Heart right ventricle (tissue), 16 donors: ENCODE results near the gene SHROOM2. TPM values are rescaled to one million over a fixed set of nuclear protein-coding genes. Genes with fewer than 3 reads are reported as not detected.

ENCODE experiments used
- ATAC-seq, 8 donors: fragments of 200-7000 bp; cut with Tn5 transposase; one replicate each; pipeline ENCODE4 v1.9.1; 2020; ENCODE audit warnings: mild to moderate bottlenecking in 8 of 8, moderate library complexity in 8 of 8, moderate number of reproducible peaks in 1 of 8
- DNase-seq, 2 donors: peaks; one replicate each; pipeline ENCODE4 v3.0.0-alpha.2; 2020
- H3K27ac ChIP-seq, 10 donors: fragments of 200-600 bp; sonication (generic) in 2 of 10; one replicate each; pipeline versions ENCODE4 v1.5.0 to v1.8.0; 2020 to 2022; ENCODE audit warnings: mild to moderate bottlenecking in 3 of 10
- H3K27me3 ChIP-seq, 7 donors: fragments of 200-600 bp; one replicate each; pipeline ENCODE4 v1.8.0; 2021 to 2022; ENCODE audit warnings: mild to moderate bottlenecking in 2 of 7
- H3K36me3 ChIP-seq, 9 donors: fragments of 200-600 bp; sonication (generic) in 1 of 9; one replicate each; pipeline versions ENCODE4 v1.5.0 to v1.8.0; 2020 to 2022; ENCODE audit warnings: mild to moderate bottlenecking in 2 of 9
- H3K4me1 ChIP-seq, 9 donors: fragments of 200-600 bp; sonication (generic) in 1 of 9; one replicate each; pipeline versions ENCODE4 v1.5.0 to v1.8.0; 2020 to 2022; ENCODE audit warnings: mild to moderate bottlenecking in 4 of 9
- H3K4me3 ChIP-seq, 10 donors: fragments of 200-600 bp; sonication (generic) in 2 of 10; one replicate each; pipeline versions ENCODE4 v1.5.0 to v1.8.0; 2020 to 2022; ENCODE audit warnings: mild to moderate bottlenecking in 7 of 10, moderate library complexity in 2 of 10
- H3K9me3 ChIP-seq, 11 donors: fragments of 200-600 bp in 10 of 11; sonication (generic) in 2 of 11; one replicate each; pipeline versions ENCODE4 v1.5.0 to v1.8.0; 2013 to 2022; ENCODE audit warnings: mild to moderate bottlenecking in 2 of 11, control low read depth in 1 of 11, moderate library complexity in 1 of 11
- CTCF ChIP-seq, 9 donors: fragments of 200-600 bp; sonication (generic) in 2 of 9; IDR thresholded peaks; one replicate each; pipeline versions ENCODE4 v1.5.0 to v1.8.0; 2021 to 2022; ENCODE audit warnings: antibody characterized with exemption in 9 of 9, mild to moderate bottlenecking in 5 of 9, moderate library complexity in 1 of 9
- WGBS, 2 donors: extraction: QIAGEN DNeasy Blood & Tissue Kit; methylation state at CpG; one replicate each; pipeline ENCODE4 v1.1.7; 2013; ENCODE audit warnings: inconsistent platforms in 1 of 2; 5-methylcytosine and 5-hydroxymethylcytosine counted together
- intact Hi-C, 10 donors: fragments of 100-400 bp; cut with DNase I; formaldehyde crosslinking; loops; one replicate each; pipeline versions ENCODE4 v1.11.1 to v1.14.2; 2022
- polyA plus RNA-seq, 2 donors: library from polyadenylated mRNA; stranded (reverse); fragments of 200-250 nt; gene quantifications; one replicate each; pipeline ENCODE4 v1.2.3, GENCODE V29; 2013
- total RNA-seq, 10 donors: library from RNA; stranded (reverse); fragmentation: NEBNext Ultra II Directional in 3 of 10; extraction: Animal tissue kit (Norgen Biotek cat#: 25700) in 3 of 10; gene quantifications; one replicate each; pipeline versions ENCODE4 v1.2.1 to v1.2.4, GENCODE V29; 2021 to 2023
- donor health status: Arrhythmogenic right ventricular cardiomyopathy.
- donor health status: ischemic (EF 13 %, LVEDD 7.1; RV severe dilation, severe dysfunction).
- donor health status: healthy with polysubstance abuse.
- donor health status: DM: no; HTN: yes; CAD: no.
- donor health status: DM: no; HTN: no; CAD: no.
- donor health status: ischemic (EF 25% LVEDD 6.9; RV normal size, moderate dysfunction).
- donor health status: ischemic (EF 25% LVEDD 5.7; RV mildly dilated, moderate dysfunction).
- donor health status: healthy.
- donor health status: DM: yes; HTN: yes; CAD: no.
- donor health status: Ischemic cardiomyopathy.
- donor health status: ischemic (EF 35%, LVEDD 5.7; RV mildly dilated, moderate dysfunction).
- donor health status: nonischemic (EF 11% LVEDD 7.7; RV severe dilation, severe dysfunction).
- donor health status: DM: yes; HTN: yes; CAD: no.
- donor health status: PGD.
- donor health status: ischemic (EF 29% LVEDD 5.4; RV normal size, mild dysfunction).
- donor health status: nonischemic (EF 23%, LVEDD 6.1; RV moderate dilation, normal function).

SHROOM2 gene
- total and polyA plus RNA-seq, 12 donors: 0.13 to 1.7 (median 0.44) TPM

GRCh38 chrX:9885150-9885549 is 98.9 kb downstream of the SHROOM2 start:
- ATAC-seq (peak; percentile 43 to 76 (median 64)), DNase-seq (peak; percentile 40 to 46)
- 21 to 30% methylated on average over 8 of the region's 8 CpGs for WGBS, 2 donors
- TF ChIP-seq CTCF (IDR thresholded peaks at IDR 0.05): peak in 8 of 9 donors; percentile 13 to 68 (median 55)
- peaks cover 0 to 42% (median 0%) of the 10 kb centered on the region in 7 donors for H3K27me3 ChIP-seq
- H3K27ac ChIP-seq: no peak overlapping the region
- H3K4me3 ChIP-seq: no peak overlapping the region
- peaks cover 0 to 21% (median 0%) of the 10 kb centered on the region in 9 donors for H3K4me1 ChIP-seq
- intact Hi-C loops: loop anchor here in 7 of 10 donors (5.0 to 10.0 kb wide), 4 partner anchors 100 to 230 kb away; no protein-coding TSS in a partner anchor
- no peaks in the 10 kb centered on the region for H3K36me3 ChIP-seq
- H3K9me3 ChIP-seq: no peaks in the 10 kb centered on the region

- 75 to 89% methylated on average over 10 to 11 of the region's 11 CpGs for WGBS, 2 donors
- Histone ChIP-seq H3K27ac (no peak overlapping the region), H3K4me1 (peaks cover 0 to 16% (median 0%) of the 10 kb centered on the region in 9 donors), H3K36me3 (no peaks in the 10 kb centered on the region), H3K27me3 (peaks cover 0 to 38% (median 0%) of the 10 kb centered on the region in 7 donors), H3K4me3 (no peak overlapping the region), H3K9me3 (no peaks in the 10 kb centered on the region)
- no peak for TF ChIP-seq CTCF (IDR thresholded peaks at IDR 0.05)
- intact Hi-C loops: loop anchor here in 7 of 10 donors (5.0 to 10.0 kb wide), 4 partner anchors 97 to 227 kb away; no protein-coding TSS in a partner anchor
- ATAC-seq (no peak), DNase-seq (no peak)
Observed at GRCh38 chrX:9887659-9888297, 101.5 kb downstream of the SHROOM2 start.

DNA sequence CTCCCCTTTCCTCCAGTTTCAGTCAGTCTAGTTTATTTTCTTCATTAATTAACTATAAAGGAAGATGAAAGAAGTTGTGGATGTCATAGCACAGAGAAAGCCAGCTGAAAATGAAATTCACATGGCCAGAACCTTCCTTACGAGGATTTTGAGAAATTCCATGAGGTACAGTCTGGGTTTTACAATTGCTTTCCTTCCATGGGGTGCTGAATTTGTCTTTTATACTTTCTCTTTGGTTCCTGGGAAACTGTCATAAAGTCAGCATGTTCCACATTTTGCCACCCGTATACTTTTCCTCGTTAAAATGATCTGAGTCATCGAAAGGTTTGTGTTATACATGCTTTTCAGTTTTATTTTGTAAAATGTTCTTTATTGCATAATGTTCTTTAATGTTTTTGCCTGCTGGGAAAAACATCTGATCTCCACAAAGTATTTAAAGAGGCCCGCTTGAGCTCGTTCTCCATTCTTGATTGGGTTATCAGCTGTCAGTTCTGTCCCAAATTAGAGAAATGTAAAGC is 102.8 kb downstream of the SHROOM2 start:
- Histone ChIP-seq H3K27ac (no peak overlapping the region), H3K4me3 (no peak overlapping the region), H3K4me1 (peaks cover 0 to 7% (median 0%) of the 10 kb centered on the region in 9 donors), H3K36me3 (no peaks in the 10 kb centered on the region), H3K27me3 (peaks cover 0 to 33% (median 0%) of the 10 kb centered on the region in 7 donors), H3K9me3 (no peaks in the 10 kb centered on the region)
- ATAC-seq (no peak), DNase-seq (no peak)
- 91% methylated on average over 6 of the region's 6 CpGs for WGBS, 2 donors
- intact Hi-C loops: loop anchor here in 7 of 10 donors (5.0 to 10.0 kb wide), 4 partner anchors 96 to 226 kb away; no protein-coding TSS in a partner anchor
- no peak for TF ChIP-seq CTCF (IDR thresholded peaks at IDR 0.05)

DNA sequence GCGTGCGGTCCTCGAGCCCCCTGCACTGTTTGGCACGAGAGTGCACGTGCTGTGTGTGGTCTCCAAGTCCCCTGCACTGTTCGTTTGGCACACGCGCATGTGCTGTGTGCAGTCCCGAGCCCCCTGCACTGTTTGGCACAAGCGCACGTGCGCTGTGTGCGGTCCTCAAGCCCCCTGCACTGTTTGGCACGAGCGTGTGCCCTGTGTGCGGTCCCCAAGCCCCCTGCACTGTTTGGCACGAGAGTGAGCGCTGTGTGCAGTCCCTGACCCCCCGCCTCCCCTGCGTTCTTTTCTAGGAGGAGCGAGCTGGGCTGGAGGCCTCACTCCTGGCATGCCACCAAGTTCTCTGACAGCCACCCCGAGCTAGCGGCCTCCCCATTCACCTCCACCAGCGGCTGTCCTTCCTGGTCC is 104.5 kb downstream of the SHROOM2 start:
- intact Hi-C loops: no loop called here
- Histone ChIP-seq H3K27me3 (peaks cover 0 to 19% (median 0%) of the 10 kb centered on the region in 7 donors), H3K36me3 (no peaks in the 10 kb centered on the region), H3K4me1 (peaks cover 0 to 2% (median 0%) of the 10 kb centered on the region in 9 donors), H3K9me3 (no peaks in the 10 kb centered on the region), H3K4me3 (no peak overlapping the region), H3K27ac (no peak overlapping the region)
- peak in 2 of 8 donors; percentile 33 to 36 for ATAC-seq
- WGBS, 2 donors: 60 to 69% methylated on average over 21 to 24 of the region's 24 CpGs
- no peak for TF ChIP-seq CTCF (IDR thresholded peaks at IDR 0.05)
- no peak for DNase-seq
